ENCODE results near the gene PIEZO1.
A peak's percentile ranks its signal among the peaks of the same experiment; 100 is the strongest.

Gene PIEZO1

GRCh38 chr16:88817785-88818574 is 33.0 kb upstream of the PIEZO1 start:
- DNase-seq (ENCODE audit: low spot score) (no peak), FAIRE-seq (no peak)

DNA sequence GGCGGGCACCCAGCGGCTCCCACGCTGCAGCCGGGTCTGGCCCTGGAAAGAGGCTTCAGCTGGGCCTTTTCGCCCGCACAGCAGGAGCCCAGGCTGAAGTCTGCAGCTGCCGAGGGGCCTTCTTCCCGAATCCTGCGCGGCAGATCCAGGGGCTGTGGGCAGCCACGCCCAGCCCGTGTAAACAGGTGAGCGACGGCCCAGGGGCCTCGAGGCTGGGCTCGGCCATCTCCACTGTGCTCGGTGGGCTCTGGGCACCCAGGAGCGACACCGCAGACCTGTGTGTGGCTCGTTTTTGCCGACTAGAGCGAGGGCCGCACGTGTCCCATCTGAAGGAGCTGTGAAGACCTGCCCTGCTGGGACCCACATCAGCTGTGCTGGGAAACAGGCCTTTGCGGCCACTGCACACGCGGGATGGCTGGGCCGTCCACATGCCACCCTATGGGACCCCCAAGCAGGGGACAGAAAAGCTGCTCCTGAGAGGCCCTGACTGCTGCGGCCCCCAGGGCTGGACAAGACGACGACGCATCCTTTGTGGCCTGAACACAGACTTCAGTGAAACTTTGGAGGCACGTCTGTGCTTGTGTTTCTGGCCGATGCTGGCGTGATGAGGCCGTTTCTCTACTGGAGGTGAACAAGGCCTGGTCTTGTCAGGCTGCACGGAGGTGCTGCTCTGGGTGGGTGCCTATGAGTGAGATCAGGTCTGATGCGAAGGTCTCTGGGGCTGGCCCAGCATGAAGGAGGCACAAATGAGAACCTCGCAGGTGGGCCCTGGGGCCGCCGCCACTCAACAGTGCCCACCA is 31.9 kb upstream of the PIEZO1 start:
- DNase-seq (ENCODE audit: low spot score) (no peak), FAIRE-seq (no peak)

GRCh38 chr16:88815901-88816589 is 31.0 kb upstream of the PIEZO1 start:
- DNase-seq (ENCODE audit: low spot score) (peak; percentile 13), FAIRE-seq (no peak)

DNA sequence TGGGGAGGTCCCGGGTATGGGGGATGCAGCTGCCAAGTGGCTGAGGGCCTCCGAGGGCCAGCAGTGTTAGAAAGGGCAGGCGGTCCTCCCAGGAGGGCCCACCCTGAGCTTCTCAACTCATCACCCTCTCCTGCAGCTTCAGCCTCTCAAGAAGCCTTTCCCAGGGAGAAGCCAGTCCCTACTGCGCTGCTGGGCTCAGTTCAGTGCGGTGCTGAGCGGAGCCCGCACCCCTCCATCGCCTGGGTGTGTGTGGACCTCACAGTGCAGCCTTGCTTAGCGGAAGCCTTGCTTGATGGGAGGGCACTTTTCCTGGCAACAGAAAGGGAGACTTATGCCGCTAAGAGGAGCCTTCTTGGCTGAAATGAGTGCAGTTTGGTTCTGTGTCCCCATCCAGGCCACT is 30.2 kb upstream of the PIEZO1 start:
- DNase-seq (ENCODE audit: low spot score): no peak
- no peak for FAIRE-seq

DNA sequence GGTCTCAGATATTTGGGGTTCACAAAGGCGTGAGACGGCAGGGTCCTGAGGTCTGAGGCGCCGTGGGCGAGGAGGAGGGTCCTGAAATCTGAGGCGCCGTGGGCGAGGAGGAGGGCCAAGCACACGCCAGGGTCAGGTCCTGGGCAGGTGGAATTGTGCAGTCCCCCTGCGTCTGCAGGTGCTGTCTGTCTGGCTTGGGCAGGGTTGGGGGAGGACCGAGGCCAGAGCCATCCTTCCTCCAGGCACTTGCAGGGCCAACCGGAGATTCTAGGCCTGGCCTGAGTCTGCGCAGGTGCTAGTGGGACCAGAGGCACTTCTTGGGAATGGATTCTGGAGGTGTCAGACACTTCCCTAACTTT is 29.1 kb upstream of the PIEZO1 start:
- FAIRE-seq (no peak), DNase-seq (ENCODE audit: low spot score) (no peak)

GRCh38 chr16:88813269-88814143 is 28.5 kb upstream of the PIEZO1 start:
- no peak for DNase-seq (ENCODE audit: low spot score)
- no peak for FAIRE-seq

- DNase-seq (ENCODE audit: low spot score) (no peak), FAIRE-seq (no peak)
These were observed 27.7 kb upstream of the PIEZO1 start for GRCh38 chr16:88812513-88813268.

- no peak for FAIRE-seq
- DNase-seq (ENCODE audit: low spot score): peak; percentile 82
These were observed 26.9 kb upstream of the PIEZO1 start, which contains the start of gene APRT for GRCh38 chr16:88811769-88812512. APRT (minus strand) TSS chr16:88811928; CDS start chr16:88811899, 29 bp downstream.

GRCh38 chr16:88810912-88811768 is 26.1 kb upstream of the PIEZO1 start:
- FAIRE-seq (no peak), DNase-seq (ENCODE audit: low spot score) (peak; percentile 57)

GRCh38 chr16:88810166-88810911 is 25.3 kb upstream of the PIEZO1 start:
- DNase-seq (ENCODE audit: low spot score): peak; percentile 43
- no peak for FAIRE-seq

- no peak for FAIRE-seq
- DNase-seq (ENCODE audit: low spot score): no peak
These were observed 24.7 kb upstream of the PIEZO1 start for GRCh38 chr16:88809676-88810165.

DNA sequence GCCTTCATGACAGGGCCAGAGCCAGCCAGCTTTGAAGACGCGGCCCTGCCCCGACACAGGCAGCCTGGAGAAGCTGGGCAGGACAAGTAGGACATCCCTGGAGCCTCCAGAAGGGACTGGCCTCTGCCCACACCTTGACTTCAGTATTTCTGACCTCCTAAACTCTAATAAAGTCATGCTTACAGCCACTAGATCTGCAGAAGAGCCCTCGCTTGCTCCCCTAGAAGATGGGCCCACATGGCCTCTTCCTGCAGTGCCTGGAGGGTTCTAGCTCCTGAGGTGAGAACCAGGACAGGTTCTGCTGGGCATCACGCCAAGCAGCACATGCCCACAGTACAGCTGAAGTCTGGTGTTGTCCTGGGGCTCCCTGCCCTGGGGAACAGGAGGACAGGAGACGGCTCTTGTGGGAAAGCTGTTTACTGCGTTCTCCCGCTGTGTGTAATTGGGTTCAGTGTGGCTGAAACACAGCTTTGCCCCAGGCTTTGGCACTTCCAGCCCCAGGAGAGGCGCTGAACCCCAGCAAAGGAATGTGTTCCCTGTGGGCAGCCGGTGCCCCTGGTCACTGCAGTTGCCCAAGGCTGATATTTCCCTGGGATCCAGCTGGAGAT is 24.2 kb upstream of the PIEZO1 start:
- no peak for DNase-seq (ENCODE audit: low spot score)
- FAIRE-seq: no peak

- DNase-seq (ENCODE audit: low spot score) (no peak), FAIRE-seq (no peak)
These were observed 22.8 kb upstream of the PIEZO1 start for GRCh38 chr16:88807626-88808453.

DNA sequence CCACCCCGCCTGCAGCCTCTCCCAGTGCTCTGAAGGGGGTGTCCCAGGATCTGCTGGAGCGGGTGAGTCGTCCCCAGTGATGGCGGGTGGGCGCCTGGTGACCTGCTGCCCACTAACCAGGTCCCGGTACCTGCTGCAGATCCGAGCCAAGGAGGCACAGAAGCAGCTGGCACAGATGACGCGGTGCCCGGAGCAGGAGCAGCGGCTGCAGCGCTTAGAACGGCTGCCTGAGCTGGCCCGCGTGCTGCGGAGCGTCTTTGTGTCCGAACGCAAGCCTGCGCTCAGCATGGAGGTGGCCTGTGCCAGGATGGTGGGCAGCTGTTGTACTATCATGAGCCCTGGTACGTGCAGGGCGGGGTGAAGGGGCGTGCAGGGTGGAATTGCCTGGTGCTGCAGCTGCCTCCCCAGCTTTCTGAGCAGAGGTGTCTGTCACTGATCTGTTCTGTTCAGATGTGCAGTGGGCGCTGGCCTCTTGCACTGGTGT is 22.2 kb upstream of the PIEZO1 start:
- DNase-seq (ENCODE audit: low spot score) (no peak), FAIRE-seq (no peak)

DNA sequence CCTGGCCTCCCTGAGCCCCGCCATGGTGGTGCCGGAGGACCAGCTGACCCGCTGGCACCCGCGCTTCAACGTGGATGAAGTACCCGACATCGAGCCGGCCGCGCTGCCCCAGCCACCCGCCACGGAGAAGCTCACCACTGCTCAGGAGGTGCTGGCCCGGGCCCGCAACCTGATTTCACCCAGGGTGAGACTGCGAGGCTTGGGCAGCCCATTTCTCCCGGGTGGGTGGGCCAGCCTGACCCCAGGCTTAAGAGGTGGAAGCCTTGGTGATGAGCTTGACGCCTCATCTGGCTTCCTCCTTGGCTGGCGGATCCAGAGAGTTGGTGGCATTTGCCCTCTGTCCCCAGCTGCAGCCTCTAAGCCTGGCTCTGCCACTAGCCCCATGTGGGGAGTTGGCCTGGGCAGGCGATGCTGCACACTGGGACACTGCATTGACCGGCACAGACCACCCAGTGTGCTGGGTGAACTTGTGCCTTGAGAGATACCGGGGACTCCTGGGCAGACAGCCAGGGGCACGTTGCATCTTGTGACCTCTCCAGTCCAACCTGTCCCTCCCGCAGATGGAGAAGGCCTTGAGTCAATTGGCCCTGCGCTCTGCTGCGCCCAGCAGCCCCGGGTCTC is 21.6 kb upstream of the PIEZO1 start:
- DNase-seq (ENCODE audit: low spot score): no peak
- FAIRE-seq: no peak

GRCh38 chr16:88805887-88806393 is 20.9 kb upstream of the PIEZO1 start:
- no peak for FAIRE-seq

More at GRCh38 chr16:88805887-88806393, 20.9 kb upstream of the PIEZO1 start:
- no peak for DNase-seq (ENCODE audit: low spot score)

Measured in RCC 7860 (cell line).